GM21737 (cell line): ENCODE results near the gene CPTP.

Source experiments
- ATAC-seq: cut with Tn5 transposase; IDR thresholded peaks from one replicate; pipeline ENCODE4 v1.9.1; 2021; ENCODE audit warnings: mild to moderate bottlenecking, moderate library complexity; ENCODE audit not compliant: unreplicated experiment

The CPTP gene

DNA sequence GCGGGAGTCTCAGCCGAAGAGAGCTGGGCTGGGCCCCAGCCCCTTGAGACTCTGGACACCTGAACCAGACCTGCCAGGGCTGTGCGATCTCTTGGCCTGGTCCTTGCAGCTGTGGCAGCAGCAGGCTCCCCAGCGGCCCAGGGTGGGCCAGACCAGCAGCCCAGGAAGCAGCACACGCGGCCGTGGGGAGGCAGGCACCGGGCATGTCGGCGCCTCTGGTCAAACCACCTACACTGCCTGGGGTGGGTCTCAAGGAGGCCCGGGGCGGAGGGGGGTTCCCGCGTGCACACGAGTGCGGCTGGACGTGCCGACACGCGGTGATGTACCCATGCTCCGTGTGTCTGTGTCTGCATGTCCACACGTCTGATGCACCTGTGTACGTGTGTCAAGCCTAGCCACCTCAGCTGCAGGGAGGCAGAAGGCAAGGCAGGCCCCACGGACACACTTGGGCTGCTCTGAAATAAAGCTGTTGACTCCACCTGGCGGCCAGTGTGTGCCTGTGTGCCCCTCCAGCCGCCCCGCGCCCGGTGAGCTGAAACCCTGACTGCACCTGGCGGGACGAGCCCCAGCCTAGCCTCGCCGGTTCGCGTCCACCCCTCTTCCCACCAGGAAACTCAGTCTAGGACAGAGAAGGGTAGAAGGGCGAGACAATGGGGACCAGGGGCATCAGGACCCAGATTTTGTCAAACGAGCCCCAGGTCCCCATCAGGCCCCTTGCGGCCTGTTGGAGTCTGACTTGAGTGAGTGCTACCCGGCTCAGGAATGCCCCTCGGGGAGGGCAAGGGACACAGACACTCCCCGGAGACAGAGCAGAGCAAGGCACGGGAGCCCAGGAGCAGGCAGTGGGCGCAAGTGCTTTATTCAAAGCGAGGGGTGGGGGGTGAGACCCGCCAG lies 32.8 kb upstream of the CPTP start:
- no peak for ATAC-seq

GRCh38 chr1:1292442-1292779 lies 32.2 kb upstream of the CPTP start:
- ATAC-seq: no peak

GRCh38 chr1:1292851-1293250 lies 31.8 kb upstream of the CPTP start:
- no peak for ATAC-seq

DNA sequence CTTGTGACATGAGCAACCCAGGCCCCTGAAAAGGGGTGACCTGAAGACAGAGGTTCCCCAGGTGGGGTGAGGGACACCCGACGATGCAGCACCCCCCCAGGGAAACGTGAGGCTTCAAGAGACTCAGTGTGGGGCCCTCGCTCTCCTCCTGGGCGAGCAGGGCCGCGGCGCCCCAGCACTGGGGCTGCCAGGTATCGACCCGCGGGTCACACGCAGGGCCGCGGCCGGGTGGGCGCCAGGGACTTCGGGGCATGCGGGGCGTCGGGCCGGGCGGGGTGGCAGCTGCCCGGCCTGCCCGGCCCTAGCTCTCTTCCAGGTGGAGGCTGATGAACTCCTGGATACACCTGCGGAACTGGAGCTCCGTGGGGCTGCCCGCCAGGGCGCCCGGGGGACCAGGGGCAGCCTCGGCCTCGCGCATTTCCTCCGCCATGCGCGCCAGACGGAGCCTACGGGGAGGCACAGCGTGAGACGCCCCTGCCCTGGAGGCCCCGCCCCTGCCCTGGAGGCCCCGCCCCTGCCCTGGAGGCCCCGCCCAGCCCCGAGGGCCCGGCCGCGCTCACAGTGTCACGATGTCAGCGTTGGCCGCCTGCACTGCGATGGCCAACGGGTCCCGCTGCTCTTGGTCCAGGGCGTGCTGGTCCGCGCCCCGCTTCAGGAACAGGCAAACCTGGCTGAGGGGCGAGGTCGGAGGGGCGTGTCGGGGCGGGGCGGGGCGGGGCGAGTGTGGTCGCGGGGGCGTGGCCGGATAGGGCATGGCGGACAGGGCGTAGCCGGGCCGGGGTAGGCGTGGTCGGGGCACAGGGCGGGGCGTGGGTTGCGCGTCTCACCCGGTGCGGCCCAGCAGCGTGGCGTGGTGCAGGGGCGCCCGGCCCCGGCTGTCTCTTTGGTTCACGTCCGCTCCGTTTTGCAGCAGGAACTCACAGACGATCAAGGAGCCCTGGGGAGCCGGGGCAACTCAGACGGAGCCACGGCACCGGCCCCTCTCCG lies 31.0 kb upstream of the CPTP start:
- no peak for ATAC-seq

GRCh38 chr1:1294250-1294890 lies 30.2 kb upstream of the CPTP start:
- ATAC-seq: no peak

GRCh38 chr1:1295154-1295923 lies 29.3 kb upstream of the CPTP start:
- ATAC-seq: no peak

- no peak for ATAC-seq
Measured at GRCh38 chr1:1296070-1297061, 28.2 kb upstream of the CPTP start.

- ATAC-seq: no peak
Measured at GRCh38 chr1:1297802-1298424, 26.7 kb upstream of the CPTP start.

GRCh38 chr1:1298861-1299685 lies 25.5 kb upstream of the CPTP start:
- ATAC-seq: no peak

DNA sequence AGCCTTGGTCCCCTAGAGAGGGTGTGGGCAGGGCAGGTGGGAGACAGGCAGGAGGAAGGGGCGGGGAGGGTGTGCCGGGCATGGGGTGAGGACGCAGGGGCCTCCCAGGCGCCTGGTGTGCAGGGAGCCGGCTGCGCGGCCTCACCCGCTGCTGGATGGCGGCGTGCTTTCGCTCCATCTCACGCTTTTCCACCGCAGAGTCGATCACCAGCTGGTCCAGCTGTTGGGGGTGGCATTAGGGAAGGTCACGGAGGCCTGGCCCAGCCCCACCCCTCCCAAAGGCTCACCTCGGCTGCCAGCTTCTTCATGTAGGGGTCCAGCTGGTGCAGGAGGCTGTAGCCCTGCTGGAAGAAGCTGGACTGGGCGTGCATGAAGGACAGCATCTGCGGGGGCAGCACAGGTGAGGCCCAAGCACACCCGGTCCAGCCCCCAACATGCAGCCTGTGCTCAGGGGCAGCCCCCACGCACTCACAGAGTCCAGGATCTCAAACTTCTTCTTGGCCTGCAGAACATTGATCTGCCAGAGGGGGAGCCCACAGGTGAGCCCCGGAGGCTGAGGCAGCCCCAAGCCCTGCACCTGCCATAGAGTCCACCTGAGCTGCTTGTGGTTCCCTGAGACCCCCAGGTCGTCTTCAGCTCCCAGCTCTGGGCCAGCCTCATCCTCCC lies 24.8 kb upstream of the CPTP start:
- no peak for ATAC-seq

DNA sequence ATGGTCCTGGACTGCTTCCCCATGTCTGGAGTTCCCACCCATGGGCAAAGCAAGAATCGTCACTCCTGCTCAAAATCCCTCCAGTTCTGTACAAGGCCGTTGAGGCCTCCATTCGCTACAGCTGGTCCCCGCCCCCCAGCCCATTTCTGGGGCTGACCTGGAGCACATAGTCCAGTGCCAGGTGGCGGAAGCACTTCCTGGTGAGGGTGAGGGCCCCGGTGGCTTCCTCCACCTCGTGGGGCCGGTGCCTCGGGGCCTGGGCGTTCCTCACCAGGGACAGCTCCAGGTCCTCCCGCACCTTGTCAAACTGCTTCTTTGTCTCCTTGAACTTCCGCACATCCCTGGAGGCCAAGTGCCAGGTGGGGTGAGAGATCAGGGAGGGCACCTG lies 24.3 kb upstream of the CPTP start:
- no peak for ATAC-seq

GRCh38 chr1:1302006-1302430 lies 22.6 kb upstream of the CPTP start:
- ATAC-seq: no peak

DNA sequence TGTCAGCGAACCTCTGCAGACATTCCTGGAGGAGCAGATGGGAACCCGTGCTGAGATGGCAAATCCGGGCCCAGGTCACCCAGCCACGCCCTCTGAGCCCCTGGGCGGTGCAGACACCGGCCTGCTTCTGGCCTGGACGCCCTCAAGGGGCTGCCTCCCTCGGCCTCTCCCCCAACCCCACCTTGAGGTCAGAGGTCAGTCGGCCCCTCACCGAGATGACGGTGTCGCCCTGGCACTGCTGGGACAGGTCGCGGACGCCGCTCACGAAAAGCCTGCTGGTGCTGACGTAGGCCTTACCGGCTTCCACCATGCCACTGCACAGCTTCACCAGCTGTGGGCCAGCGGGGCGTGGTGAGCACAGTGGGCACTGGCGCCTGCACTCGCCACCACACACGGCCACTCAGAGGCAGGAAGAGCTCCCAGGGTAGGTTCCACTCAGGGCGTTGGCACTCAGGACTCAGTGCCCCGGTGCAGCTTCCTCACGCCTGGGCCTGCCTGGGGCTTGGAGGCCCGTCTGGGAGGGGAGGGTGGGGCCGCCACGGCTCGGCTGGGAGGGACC lies 21.6 kb upstream of the CPTP start:
- no peak for ATAC-seq

GRCh38 chr1:1303736-1304135 lies 20.9 kb upstream of the CPTP start:
- ATAC-seq: no peak

GRCh38 chr1:1304331-1305299 lies 20.0 kb upstream of the CPTP start:
- ATAC-seq: no peak
